HUES64 (cell line): Measurements from ENCODE around the gene SAMD1.
"Not testable (repeated sequence)": the region's sequence is repeated elsewhere in the genome, so short reads cannot be mapped to it uniquely, and the experiment has no call there.

Source experiments
- H3K27ac ChIP-seq: 2 replicates; pipeline ENCODE4 v1.7.0; 2013; ENCODE audit warnings: low read depth, low read length, inconsistent platforms
- H3K27me3 ChIP-seq: 2 replicates; pipeline ENCODE4 v1.6.1; 2013; ENCODE audit warnings: mild to moderate bottlenecking, low read length; ENCODE audit not compliant: insufficient read depth
- H3K36me3 ChIP-seq: 2 replicates; pipeline ENCODE4 v1.6.1; 2013; ENCODE audit warnings: mild to moderate bottlenecking, low read length; ENCODE audit not compliant: insufficient read depth
- H3K4me1 ChIP-seq: 2 replicates; pipeline ENCODE4 v1.6.1; 2013; ENCODE audit warnings: mild to moderate bottlenecking, low read length, moderate library complexity; ENCODE audit not compliant: insufficient read depth
- H3K4me3 ChIP-seq: 2 replicates; pipeline ENCODE4 v1.5.1; 2013; ENCODE audit warnings: mild to moderate bottlenecking, low read length, moderate library complexity
- H3K9ac ChIP-seq: 2 replicates; pipeline ENCODE4 v1.6.1; 2013; ENCODE audit warnings: mild to moderate bottlenecking, low read depth, low read length
- H3K9me3 ChIP-seq: 2 replicates; pipeline ENCODE4 v1.6.1; 2013; ENCODE audit warnings: low read depth, low read length; ENCODE audit not compliant: insufficient read depth
- WGBS: fragments of 150-250, 120-280 bp; methylation state at CpG from one replicate; pipeline ENCODE4 v1.1.7; 2013; ENCODE audit warnings: missing lambda C conversion rate; 5-methylcytosine and 5-hydroxymethylcytosine counted together

SAMD1 gene

GRCh38 chr19:14056741-14057356 is 33.7 kb downstream of the SAMD1 start:
- no peaks in the 10 kb centered on the region for H3K9me3 ChIP-seq
- H3K4me1 ChIP-seq = no peaks in the 10 kb centered on the region
- H3K27me3 ChIP-seq = peaks cover 27% of the 10 kb centered on the region
- no peak overlapping the region for H3K27ac ChIP-seq
- peak overlapping the region; percentile 47; the same call in 1 of the 2 replicates for H3K9ac ChIP-seq
- no peaks in the 10 kb centered on the region for H3K36me3 ChIP-seq
- WGBS = 25% methylated on average over 19 of the region's 19 CpGs
- peak overlapping the region; percentile 64 for H3K4me3 ChIP-seq

DNA sequence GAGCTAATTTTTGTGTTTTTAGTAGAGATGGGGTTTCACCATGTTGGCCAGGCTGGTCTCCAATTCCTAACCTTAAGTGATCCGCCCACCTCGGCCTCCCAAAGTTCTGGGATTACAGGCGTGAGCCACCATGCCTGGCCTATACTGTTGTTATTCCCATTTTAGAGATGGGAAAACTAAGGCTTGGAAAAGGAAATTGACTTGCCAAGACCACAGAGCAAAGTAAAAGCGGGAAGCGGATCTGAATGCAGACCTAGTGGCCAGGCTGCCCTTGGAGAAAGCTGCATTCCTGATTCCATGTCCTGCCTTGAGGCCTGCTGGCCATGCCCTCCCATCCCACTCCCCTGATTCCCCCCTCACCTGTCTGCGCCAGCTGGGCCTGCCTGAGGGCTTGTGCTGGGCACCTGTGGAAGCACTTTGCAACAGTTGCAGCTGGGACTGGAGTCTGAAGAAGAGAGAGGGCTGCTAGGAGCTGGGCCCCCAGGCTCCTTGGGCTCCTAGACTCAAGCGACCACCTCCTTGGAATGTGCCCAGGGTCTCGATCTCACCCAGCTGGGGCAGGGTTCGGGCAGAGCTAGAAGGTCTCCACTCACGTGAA is 34.4 kb downstream of the SAMD1 start:
- Histone ChIP-seq H3K9ac (no peak overlapping the region), H3K4me1 (no peaks in the 10 kb centered on the region), H3K4me3 (peak overlapping the region; percentile 64; the same call in 1 of the 2 replicates), H3K9me3 (no peaks in the 10 kb centered on the region), H3K27ac (no peak overlapping the region), H3K36me3 (no peaks in the 10 kb centered on the region), H3K27me3 (peaks cover 27% of the 10 kb centered on the region)
- 91% methylated on average over 10 of the region's 10 CpGs for WGBS

- no peak overlapping the region for H3K27ac ChIP-seq
- H3K4me3 ChIP-seq = no peak overlapping the region
- H3K36me3 ChIP-seq = no peaks in the 10 kb centered on the region
- no peaks in the 10 kb centered on the region for H3K4me1 ChIP-seq
- H3K27me3 ChIP-seq = peaks cover 27% of the 10 kb centered on the region
- H3K9ac ChIP-seq = no peak overlapping the region
- H3K9me3 ChIP-seq = no peaks in the 10 kb centered on the region
- WGBS = 95% methylated on average over 3 of the region's 3 CpGs
Measured at GRCh38 chr19:14055396-14055795, 35.2 kb downstream of the SAMD1 start.

DNA sequence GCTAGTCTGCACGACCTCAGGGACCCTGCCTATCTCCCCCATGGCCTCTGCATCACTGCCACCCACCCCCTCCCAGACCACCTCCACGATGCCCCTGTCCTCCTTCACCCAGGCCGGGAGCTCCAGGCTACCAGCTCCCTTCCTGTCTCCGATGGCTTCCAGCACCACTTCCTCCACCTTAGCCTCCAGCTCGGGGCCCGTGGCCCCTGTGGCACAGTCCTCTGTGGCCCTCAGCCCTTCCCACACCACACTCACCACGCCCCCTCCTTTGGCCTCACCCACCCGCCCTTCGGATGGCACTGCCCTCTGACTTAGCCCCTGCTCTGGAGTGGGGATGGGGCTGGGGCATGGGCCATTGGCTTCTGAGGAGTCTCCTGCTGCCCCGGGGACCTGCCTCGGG is 35.8 kb downstream of the SAMD1 start:
- H3K36me3 ChIP-seq = no peaks in the 10 kb centered on the region
- no peaks in the 10 kb centered on the region for H3K9me3 ChIP-seq
- peaks cover 24% of the 10 kb centered on the region for H3K27me3 ChIP-seq
- no peak overlapping the region for H3K9ac ChIP-seq
- H3K27ac ChIP-seq = no peak overlapping the region
- H3K4me3 ChIP-seq = no peak overlapping the region
- no peaks in the 10 kb centered on the region for H3K4me1 ChIP-seq
- 79% methylated on average over 10 of the region's 11 CpGs for WGBS

- Histone ChIP-seq H3K4me1 (no peaks in the 10 kb centered on the region), H3K4me3 (no peak overlapping the region), H3K36me3 (no peaks in the 10 kb centered on the region), H3K27ac (no peak overlapping the region), H3K9ac (no peak overlapping the region), H3K9me3 (no peaks in the 10 kb centered on the region), H3K27me3 (peaks cover 18% of the 10 kb centered on the region)
- WGBS = 91% methylated on average over 6 of the region's 6 CpGs
Measured at GRCh38 chr19:14054099-14054498, 36.5 kb downstream of the SAMD1 start.

DNA sequence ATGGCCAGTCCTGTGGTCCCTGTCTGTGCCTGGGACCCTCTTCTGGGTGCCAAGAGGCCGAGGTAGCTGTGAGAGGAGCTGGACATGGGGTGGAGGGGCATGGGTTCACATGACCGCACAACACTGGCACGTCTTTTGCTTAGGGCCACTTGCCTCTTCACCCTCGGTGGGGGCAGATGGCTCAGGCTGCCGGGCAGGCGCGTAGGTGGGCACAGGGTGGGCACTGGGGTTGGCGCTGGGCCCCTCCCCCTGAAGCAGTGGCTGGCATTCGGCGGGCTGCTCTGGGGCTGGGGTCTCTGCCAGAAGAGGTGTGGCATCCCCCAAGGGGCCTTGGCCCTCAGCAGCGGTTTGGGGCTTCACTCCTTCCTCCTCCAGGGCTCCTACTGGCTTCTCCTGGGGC is 37.1 kb downstream of the SAMD1 start:
- no peak overlapping the region for H3K27ac ChIP-seq
- H3K36me3 ChIP-seq = no peaks in the 10 kb centered on the region
- H3K9me3 ChIP-seq = no peaks in the 10 kb centered on the region
- H3K4me3 ChIP-seq = no peak overlapping the region
- 93% methylated on average over 11 of the region's 11 CpGs for WGBS
- no peaks in the 10 kb centered on the region for H3K4me1 ChIP-seq
- H3K9ac ChIP-seq = no peak overlapping the region
- peaks cover 12% of the 10 kb centered on the region for H3K27me3 ChIP-seq

DNA sequence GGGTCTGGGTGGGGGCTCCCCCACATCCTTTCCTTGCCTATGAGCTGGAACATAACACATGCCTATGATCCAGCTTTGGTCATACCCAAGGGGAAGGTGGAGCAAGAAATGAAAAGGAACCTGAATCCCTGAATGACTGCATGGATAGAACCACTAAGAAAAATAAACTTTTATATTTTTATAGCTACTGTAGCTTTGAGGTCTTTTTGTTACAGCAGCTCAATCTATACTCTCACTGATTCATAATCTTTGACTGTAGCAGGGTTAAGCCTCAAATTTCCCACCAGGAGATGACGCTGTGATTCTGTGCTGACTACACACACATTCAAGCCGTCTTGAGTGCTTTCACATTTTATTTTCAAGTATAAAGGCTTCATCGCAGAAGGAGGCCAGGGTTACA is 37.5 kb downstream of the SAMD1 start:
- Histone ChIP-seq H3K9me3 (0 out of 2 replicates have a peak, but pooled peaks cover 3% of the 10 kb centered on the region), H3K36me3 (no peaks in the 10 kb centered on the region), H3K27ac (no peak overlapping the region), H3K9ac (no peak overlapping the region), H3K27me3 (peaks cover 7% of the 10 kb centered on the region), H3K4me3 (no peak overlapping the region), H3K4me1 (no peaks in the 10 kb centered on the region)
- WGBS = 93% methylated on average over 3 of the region's 3 CpGs

DNA sequence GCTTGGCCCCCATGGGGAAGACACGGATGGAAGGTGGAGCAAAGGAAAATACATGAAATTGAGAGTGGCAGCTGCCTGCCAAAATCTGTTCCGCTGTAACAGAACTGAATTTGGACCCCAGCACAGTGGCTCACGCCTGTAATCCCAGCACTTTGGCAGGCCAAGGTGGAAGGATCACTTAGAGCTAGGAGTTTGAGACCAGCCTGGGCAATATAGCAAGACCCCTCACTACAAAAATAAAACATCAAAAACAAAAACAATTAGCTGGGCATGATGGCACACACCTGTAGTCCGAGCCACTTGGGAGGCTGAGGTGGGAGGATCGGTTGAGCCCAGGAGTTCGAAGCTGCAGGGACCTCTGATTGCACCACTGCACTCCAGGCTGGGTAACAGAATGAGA is 38.1 kb downstream of the SAMD1 start:
- Histone ChIP-seq H3K27me3 (peaks cover 3% of the 10 kb centered on the region), H3K4me3 (no peak overlapping the region), H3K4me1 (no peaks in the 10 kb centered on the region), H3K36me3 (no peaks in the 10 kb centered on the region), H3K27ac (no peak overlapping the region), H3K9me3 (0 out of 2 replicates have a peak, but pooled peaks cover 3% of the 10 kb centered on the region), H3K9ac (no peak overlapping the region)
- WGBS = 91% methylated on average over 6 of the region's 6 CpGs

DNA sequence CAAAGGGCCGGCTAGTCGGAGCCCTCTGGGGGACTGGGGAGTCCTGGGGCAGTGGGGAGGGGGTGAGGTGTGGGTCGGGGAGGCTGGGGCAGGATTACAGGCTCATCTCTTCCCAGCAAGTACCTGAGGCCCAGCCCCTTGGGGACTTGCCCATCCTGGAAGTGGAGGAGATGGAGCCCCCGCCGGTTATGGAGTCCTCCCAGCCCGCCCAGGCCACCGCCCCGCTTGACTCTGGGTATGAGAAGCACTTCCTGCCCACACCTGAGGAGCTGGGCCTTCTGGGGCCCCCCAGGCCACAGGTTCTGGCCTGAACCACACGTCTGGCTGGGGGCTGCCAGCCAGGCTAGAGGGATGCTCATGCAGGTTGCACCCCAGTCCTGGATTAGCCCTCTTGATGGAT is 38.6 kb downstream of the SAMD1 start:
- Histone ChIP-seq H3K36me3 (no peaks in the 10 kb centered on the region), H3K27me3 (peaks cover 3% of the 10 kb centered on the region), H3K9ac (no peak overlapping the region), H3K27ac (no peak overlapping the region), H3K9me3 (0 out of 2 replicates have a peak, but pooled peaks cover 3% of the 10 kb centered on the region), H3K4me1 (no peaks in the 10 kb centered on the region), H3K4me3 (no peak overlapping the region)
- 90% methylated on average over 9 of the region's 9 CpGs for WGBS

GRCh38 chr19:14050961-14051360 is 39.6 kb downstream of the SAMD1 start:
- not testable (repeated sequence) for H3K36me3 ChIP-seq, H3K4me3 ChIP-seq, H3K9ac ChIP-seq, H3K4me1 ChIP-seq, H3K27ac ChIP-seq, H3K27me3 ChIP-seq, H3K9me3 ChIP-seq
- 96% methylated on average over 11 of the region's 11 CpGs for WGBS

GRCh38 chr19:14050512-14050911 is 40.0 kb downstream of the SAMD1 start:
- H3K9me3 ChIP-seq = 0 out of 2 replicates have a peak, but pooled peaks cover 3% of the 10 kb centered on the region
- H3K36me3 ChIP-seq = 0 out of 2 replicates have a peak, but pooled peaks cover 2% of the 10 kb centered on the region
- H3K27me3 ChIP-seq = no peaks in the 10 kb centered on the region
- no peak overlapping the region for H3K27ac ChIP-seq
- H3K4me3 ChIP-seq = no peak overlapping the region
- 95% methylated on average over 4 of the region's 4 CpGs for WGBS
- no peaks in the 10 kb centered on the region for H3K4me1 ChIP-seq
- no peak overlapping the region for H3K9ac ChIP-seq
